CD1c-positive myeloid dendritic cell (primary cell): ENCODE measurements around the gene PCED1A.

Source experiments
- DNase-seq: peaks from one replicate; pipeline ENCODE4 v3.0.0-alpha.2; 2016; ENCODE audit errors: extremely low spot score

Gene PCED1A, protein sequence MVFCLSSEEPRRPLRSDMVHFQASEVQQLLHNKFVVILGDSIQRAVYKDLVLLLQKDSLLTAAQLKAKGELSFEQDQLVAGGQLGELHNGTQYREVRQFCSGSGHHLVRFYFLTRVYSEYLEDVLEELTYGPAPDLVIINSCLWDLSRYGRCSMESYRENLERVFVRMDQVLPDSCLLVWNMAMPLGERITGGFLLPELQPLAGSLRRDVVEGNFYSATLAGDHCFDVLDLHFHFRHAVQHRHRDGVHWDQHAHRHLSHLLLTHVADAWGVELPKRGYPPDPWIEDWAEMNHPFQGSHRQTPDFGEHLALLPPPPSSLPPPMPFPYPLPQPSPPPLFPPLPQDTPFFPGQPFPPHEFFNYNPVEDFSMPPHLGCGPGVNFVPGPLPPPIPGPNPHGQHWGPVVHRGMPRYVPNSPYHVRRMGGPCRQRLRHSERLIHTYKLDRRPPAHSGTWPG

GRCh38 chr20:2840138-2840966 lies at the start of gene PCED1A, which contains the start of gene VPS16:
Gene PCED1A, minus strand, starts transcription at chr20:2840655. Its CDS starts 743 bp downstream, at chr20:2839912.
Gene VPS16, plus strand, starts transcription at chr20:2840745. Its CDS starts 30 bp downstream, at chr20:2840775.
- peak; percentile 93 for DNase-seq

- DNase-seq: no peak
Observed at GRCh38 chr20:2889797-2890196, 49.3 kb upstream of the PCED1A start.

GRCh38 chr20:2889209-2889608 lies 48.8 kb upstream of the PCED1A start:
- DNase-seq: no peak

DNA sequence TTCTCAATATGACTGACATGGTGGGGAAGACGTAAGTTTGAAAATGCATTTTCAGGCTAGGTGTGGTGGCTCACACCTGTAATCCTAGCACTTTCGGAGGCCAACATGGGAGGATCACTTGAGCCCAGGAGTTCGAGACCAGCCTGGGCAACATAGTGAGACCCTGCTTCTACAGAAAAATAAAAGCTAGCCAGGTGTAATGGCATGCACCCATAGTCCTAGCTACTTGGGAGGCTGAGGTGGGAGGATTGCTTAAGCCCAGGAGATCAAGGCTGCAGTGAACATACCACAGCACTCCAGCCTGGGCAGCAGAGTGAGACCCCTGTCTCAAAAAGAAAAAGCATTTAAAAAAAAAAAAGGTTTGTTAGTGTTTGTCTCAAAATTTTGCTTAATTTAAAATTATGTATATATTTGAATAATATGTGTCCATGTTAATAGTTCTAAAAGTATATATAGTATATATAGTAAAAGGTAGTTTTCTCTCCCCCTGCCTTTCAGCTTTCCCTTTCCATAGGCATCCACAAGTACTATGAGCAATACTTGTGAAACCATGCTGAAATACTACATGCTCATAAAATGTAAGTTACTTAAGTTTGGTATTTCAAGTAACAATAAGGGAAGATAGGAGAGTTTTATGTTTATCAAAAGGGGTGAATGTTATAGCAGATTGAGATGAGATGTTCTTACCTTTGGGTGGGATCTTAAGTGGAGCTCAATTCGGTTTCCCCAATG lies 47.9 kb upstream of the PCED1A start:
- DNase-seq: no peak

DNA sequence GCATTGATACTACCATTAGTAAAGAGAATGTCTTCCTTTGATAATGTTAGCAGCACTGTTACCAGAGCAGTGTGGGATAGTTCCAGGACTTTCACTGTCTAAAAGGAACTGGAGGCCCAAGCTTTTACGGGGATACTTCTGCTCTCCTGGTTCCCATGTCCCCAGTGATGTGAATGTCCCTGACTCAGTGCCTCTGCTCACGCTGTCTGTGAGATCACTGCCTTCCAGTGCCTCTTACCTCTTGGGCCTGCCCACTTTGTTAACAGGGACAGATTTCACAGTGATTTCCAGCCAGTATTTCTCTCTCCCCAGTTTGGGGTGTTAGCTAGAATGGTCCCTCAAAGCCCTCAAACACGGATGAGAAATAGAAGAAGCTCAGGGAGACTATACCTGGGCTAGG lies 47.3 kb upstream of the PCED1A start:
- DNase-seq: peak; percentile 64

GRCh38 chr20:2883726-2884637 lies 43.5 kb upstream of the PCED1A start:
- peak; percentile 63 for DNase-seq

GRCh38 chr20:2880650-2881049 lies 40.2 kb upstream of the PCED1A start:
- no peak for DNase-seq

- no peak for DNase-seq
Observed at GRCh38 chr20:2879146-2879545, 38.7 kb upstream of the PCED1A start.

DNA sequence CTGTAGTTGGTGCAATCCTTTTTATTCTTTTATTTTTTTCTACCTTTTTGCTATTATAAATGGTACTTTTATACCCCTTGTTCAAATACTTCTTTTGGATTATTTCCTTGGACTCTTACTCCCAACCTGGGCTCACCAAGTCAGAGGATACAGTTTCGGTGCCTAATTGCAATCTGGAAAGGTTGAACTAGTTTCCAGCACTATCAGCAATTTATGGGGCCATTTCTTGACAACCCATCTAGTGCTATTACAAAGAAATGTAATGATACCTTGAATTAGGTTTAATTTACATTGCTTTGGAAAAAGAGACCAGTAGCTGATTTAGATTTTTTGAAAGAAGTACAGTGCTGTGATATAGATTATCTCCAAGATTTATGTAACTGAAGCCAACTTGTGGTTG lies 38.1 kb upstream of the PCED1A start:
- no peak for DNase-seq

- no peak for DNase-seq
Observed at GRCh38 chr20:2875690-2876203, 35.3 kb upstream of the PCED1A start.

DNA sequence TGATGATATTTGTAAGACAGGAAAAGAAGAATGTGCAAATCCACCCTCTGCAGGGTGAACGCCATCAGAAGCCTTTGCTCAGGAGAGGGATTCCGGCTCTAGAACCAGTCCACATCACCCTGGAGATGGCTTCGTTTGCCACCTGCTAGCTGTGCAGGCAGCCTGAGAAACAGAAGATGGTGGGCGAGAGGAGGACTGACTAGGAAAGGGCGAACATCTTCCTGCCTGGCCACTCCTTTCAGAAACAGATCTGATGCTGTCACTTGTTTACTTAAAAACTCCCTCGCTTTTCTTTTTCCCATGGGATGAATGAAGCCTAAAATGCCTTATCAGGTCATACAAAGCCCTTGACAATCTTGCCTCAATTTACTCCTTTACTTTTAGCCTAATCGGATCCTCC lies 34.0 kb upstream of the PCED1A start:
- no peak for DNase-seq

DNA sequence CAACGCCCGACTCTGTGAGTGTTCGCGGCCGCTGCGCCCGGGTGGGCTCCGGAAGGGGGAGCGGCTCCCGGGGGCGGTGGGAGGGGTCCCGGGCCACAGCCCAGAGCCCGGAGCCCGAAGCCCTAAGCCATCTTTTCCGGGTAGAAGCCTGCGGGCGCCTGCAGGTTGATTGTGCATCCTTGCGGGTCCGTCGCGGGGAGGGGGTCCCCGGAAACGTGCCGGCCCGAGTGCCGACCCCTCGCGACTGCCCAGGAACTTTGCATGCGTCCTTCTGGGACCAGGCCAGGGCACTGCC lies 33.2 kb upstream of the PCED1A start:
- DNase-seq: no peak

DNA sequence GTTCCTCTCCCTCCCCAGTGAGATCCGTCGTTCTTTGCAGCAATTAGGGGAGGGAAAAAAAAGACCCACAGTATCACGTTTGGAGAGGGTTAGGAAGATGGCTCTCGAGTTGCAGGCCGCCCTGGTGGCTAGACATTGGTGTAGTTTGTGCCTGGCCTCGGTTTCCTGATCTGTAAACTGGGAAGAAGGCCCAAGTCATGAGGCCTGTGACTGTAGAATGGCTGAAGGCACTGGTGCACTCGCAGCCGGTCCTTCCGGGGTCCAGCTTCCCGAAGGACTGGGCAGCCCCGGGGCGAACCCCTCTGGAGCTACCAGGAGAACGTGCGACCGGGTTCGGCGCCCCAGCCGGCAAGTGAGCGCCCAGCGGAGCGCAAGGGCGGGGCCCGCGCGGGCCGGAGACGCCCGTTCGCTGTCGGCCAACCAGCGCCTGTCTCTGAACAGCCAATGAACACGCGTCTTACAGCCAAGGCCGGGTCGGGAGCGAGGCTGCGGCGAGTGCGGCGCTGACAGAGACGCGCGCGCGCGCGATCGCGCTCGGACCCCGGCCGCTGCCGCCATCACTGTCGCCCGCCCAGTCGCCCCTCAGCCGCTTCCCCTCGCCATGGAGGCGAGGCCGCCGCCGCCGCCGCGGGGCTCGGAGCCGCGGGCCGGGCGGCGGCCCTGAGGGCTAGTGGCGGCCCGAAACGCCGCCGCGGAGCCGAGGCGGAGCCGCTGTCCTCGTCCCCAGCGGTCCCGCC lies 32.7 kb upstream of the PCED1A start, which contains the start of gene PTPRA:
Gene PTPRA (plus strand): TSS at position 472 of the 737 bp plus-strand sequence. CDS start 90,797 bp downstream, outside the sequence.
- peak; percentile 96 for DNase-seq

- DNase-seq: peak; percentile 71
Observed at GRCh38 chr20:2872459-2873009, 32.1 kb upstream of the PCED1A start.

DNA sequence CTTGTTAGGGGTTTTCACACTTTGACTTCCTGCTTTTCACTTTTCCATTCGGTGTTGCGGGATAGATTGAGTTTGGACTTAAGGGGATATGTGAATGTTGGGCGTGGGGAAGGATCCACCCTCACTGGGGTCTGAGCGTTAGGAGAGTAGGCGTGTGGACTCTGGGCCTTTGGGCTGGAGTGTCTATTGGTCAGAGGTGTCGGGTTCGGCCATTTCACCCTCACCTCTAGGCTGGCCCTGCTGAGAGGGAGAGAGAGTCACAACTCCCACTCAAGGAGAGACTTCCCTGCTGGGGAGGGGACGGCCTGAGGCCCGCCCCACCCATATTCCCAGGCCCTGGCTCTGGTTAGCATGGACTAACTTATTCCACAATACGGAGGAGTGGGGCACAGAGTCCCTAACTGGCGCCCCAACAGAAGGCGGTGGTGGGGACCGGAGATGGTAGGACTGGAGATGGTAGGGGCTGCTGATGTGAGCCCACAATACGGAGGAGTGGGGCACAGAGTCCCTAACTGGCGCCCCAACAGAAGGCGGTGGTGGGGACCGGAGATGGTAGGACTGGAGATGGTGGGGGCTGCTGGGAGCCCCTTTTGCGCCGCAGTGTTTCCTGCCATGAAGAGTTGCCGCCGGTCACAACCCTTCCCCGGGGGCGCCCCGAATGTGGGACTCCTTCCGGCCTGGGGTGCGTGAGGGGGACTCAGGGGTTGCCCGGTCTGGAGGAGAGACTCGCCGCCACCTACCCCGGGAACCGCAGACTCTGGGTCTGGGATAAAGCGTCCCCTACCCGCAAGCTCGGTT lies 31.4 kb upstream of the PCED1A start:
- DNase-seq: peak; percentile 17

DNA sequence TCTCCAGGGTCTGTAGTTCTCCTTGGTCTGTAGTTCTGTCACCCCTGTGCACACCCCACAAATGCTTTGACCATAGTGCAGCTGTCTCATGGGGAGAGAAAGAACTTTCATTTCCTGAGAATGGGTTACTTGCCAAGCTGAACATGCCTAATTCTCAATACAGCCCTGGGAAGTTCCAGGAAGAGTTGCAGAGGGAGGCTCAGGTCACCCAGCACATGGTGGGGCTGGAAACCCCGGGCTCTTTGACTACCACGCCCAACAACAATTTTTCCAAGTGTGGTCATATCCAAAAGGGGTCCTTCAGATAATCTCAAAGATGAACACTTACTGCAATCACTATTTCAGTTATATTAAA lies 30.6 kb upstream of the PCED1A start:
- no peak for DNase-seq

DNA sequence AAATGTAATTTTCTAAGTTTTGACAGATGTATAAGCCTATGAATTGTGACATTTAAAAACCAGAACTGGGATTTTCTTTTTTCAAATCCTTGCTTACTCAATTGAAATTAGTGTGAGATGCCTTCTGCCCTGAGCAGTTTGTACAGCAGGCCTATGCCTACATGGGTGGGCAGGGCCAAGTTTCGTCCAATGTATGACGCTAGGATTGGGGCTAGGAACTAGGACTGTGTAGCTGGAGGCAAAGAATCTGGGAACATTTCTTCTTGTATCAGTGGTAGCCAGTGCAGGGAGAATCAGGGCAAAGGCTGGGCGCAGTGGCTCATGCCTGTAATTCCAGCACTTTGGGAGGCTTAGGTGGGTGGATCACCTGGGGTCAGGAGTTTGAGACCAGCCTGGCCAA lies 28.9 kb upstream of the PCED1A start:
- DNase-seq: no peak

DNA sequence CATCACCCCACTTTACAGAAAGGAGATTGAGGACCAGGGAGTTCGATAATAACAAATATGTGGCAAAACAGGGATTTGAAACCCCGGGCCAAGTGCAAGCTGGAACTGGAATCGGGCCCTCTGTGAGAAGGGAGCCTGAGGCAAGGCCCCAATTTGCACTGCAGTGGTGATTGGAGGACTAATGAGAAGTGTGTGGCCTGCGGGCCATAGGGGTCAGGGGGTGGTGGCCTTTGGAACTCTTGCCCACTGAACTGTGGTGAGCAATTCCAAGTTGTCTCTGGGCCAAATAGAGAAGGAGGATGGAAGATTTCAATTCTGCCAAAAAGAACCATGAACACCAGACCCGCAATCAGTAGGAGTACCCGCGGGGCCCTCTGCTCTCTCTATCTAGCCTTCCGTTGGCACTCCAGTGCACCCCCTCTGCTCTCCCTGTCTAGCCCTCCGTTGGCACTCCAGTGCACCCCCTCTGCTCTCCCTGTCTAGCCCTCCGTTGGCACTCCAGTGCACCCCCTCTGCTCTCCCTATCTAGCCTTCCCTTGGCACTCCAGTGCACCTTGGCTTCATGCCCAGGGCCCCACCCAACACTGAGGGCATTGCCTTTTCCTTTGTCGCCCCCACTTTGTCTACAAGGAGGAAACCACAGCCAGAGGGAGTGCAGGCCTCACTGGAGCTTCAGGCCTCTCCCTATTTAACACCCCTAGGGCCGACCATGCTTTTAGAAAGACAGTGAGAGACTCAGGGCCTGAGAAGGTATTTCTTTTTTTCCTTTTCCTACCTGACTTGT lies 26.8 kb upstream of the PCED1A start:
- peak; percentile 7 for DNase-seq
